ENCODE data around the gene ITPKB. TPM values are rescaled to one million over a fixed set of nuclear protein-coding genes. Genes with fewer than 3 reads are reported as not detected.

ITPKB gene
- total and polyA plus RNA-seq, 2 experiments from 2014 or later: 0.31 to 5.2 TPM

DNA sequence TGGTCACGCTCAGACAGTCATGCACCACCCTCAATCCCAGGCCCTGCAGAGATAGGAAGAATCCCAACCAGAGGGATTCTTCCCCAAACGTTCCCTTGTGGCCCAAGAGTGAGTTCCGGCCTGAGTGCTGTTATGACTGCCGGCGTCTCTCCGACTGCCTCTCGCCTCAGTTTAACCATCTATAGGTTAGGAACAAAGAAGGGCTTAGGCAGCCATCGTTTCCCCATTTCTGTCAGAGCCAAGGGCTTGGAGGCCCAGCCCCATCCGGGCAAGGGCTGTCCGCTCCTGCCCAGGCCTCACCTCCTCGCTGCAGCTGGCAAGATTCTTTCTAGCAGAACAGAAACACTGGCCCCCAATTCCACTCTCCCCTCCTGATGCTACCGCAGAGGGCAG is 131.8 kb downstream of the ITPKB start:
- H3K27ac ChIP-seq (ENCODE audit: low read depth): no peak overlapping the region
- no peak overlapping the region for H2AFZ ChIP-seq
- peaks cover 25% of the 10 kb centered on the region; the same call in 1 of the 2 replicates for H3K4me1 ChIP-seq (ENCODE audit: insufficient read depth)
- no peaks in the 10 kb centered on the region for H3K36me3 ChIP-seq (ENCODE audit: insufficient read depth)
- Mint-ChIP-seq H3K27me3 (ENCODE audit: insufficient read depth, low read depth, poor library complexity) (peaks cover 15% of the 10 kb centered on the region), H3K36me3 (ENCODE audit: low read depth) (no peaks in the 10 kb centered on the region), H3K9me3 (no peaks in the 10 kb centered on the region), H3K4me1 (peaks cover 39% of the 10 kb centered on the region), H3K4me3 (no peak overlapping the region), H3K27ac (no peak overlapping the region)
- no peaks in the 10 kb centered on the region for H4K20me1 ChIP-seq (replicated peaks; ENCODE audit: insufficient read depth)
- no peaks in the 10 kb centered on the region for H3K9me2 ChIP-seq (ENCODE audit: insufficient read depth)
- ATAC-seq (no peak), DNase-seq (ENCODE audit: low spot score) (no peak)
- no peak overlapping the region for H3K4me2 ChIP-seq
- H3F3A ChIP-seq (replicated peaks; ENCODE audit: low read depth): no peaks in the 10 kb centered on the region
- TF ChIP-seq ZNF462 (CRISPR knock-in tag; IDR thresholded peaks at IDR 0.05) (no peak), EZH2 (IDR thresholded peaks at IDR 0.05; ENCODE audit: low read depth, unreplicated experiment) (no peak), NANOG (IDR thresholded peaks at IDR 0.05; ENCODE audit: borderline replicate concordance) (no peak), CREB1 (CRISPR knock-in tag; IDR thresholded peaks at IDR 0.05; ENCODE audit: low read depth) (no peak), POLR2AphosphoS5 (IDR thresholded peaks at IDR 0.05; ENCODE audit: low read depth) (no peak), ZNF114 (CRISPR knock-in tag; IDR thresholded peaks at IDR 0.05) (no peak)
- H3K27me3 ChIP-seq (ENCODE audit: insufficient read depth): no peaks in the 10 kb centered on the region
- no peaks in the 10 kb centered on the region for H3K79me2 ChIP-seq (replicated peaks; ENCODE audit: insufficient read depth)
- H3K4me3 ChIP-seq: no peak overlapping the region

All from GM23338 (cell line).